ENCODE results near the gene LHFPL3.

LHFPL3 gene

DNA sequence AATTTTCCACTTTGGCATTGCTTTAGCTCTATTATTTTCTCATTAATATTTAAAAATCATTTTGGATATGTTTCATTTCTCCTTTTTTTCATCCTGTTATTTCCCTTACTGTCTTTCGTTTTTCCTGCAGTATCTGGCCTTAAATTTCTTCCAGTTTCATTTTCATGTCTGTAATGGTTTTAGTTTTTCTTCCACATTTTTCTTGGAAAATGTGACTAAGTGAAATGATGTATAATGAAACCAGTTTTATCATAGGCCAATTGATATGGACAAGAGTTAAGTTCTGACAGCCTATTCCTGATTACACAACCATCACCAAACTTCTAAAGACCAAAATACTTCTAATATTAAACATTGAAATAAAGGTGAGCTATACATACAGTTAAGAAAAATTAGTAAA, 158.5 kb downstream of the LHFPL3 start:
- Mint-ChIP-seq H3K9me3 (no peaks in the 10 kb centered on the region), H3K27me3 (ENCODE audit: low read depth, poor library complexity) (peaks cover 17% of the 10 kb centered on the region), H3K4me1 (no peaks in the 10 kb centered on the region), H3K4me3 (no peak overlapping the region), H3K27ac (no peak overlapping the region), H3K36me3 (ENCODE audit: low read depth) (no peaks in the 10 kb centered on the region)
- DNase-seq: no peak
- TF ChIP-seq CTCF (IDR thresholded peaks at IDR 0.05): no peak

GRCh38 chr7:104487642-104488041, 159.2 kb downstream of the LHFPL3 start:
- Mint-ChIP-seq H3K27ac (no peak overlapping the region), H3K27me3 (ENCODE audit: low read depth, poor library complexity) (peaks cover 17% of the 10 kb centered on the region), H3K9me3 (no peaks in the 10 kb centered on the region), H3K4me3 (no peak overlapping the region), H3K36me3 (ENCODE audit: low read depth) (no peaks in the 10 kb centered on the region), H3K4me1 (no peaks in the 10 kb centered on the region)
- no peak for TF ChIP-seq CTCF (IDR thresholded peaks at IDR 0.05)
- no peak for DNase-seq

- Mint-ChIP-seq H3K36me3 (ENCODE audit: low read depth) (no peaks in the 10 kb centered on the region), H3K27ac (no peak overlapping the region), H3K4me3 (no peak overlapping the region), H3K4me1 (no peaks in the 10 kb centered on the region), H3K27me3 (ENCODE audit: low read depth, poor library complexity) (peaks cover 4% of the 10 kb centered on the region), H3K9me3 (peaks cover 6% of the 10 kb centered on the region)
- no peak for DNase-seq
- no peak for TF ChIP-seq CTCF (IDR thresholded peaks at IDR 0.05)
Measured at GRCh38 chr7:104497379-104497967, 169.1 kb downstream of the LHFPL3 start.

DNA sequence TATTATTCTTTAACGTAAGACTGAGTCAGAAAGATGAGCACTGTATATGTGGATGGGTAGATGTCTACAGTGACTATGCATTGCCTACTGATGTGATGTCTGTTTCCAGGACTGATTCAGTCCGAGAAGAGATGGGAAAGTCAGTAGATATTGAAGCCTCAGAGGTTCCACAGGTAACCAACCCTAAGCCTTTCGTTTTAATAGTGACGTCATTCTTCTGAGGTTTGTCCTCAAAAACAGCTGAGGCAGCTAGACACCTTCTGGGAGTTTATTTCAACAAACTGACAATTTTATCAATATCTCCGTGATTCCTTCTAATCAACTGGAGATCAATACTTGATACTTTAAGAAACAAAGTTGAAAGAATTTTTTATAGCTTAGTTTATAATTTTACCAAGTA, 171.6 kb downstream of the LHFPL3 start:
- no peaks in the 10 kb centered on the region for H3K4me1 Mint-ChIP-seq
- peaks cover 4% of the 10 kb centered on the region for H3K27me3 Mint-ChIP-seq (ENCODE audit: low read depth, poor library complexity)
- no peaks in the 10 kb centered on the region for H3K36me3 Mint-ChIP-seq (ENCODE audit: low read depth)
- H3K27ac Mint-ChIP-seq: no peak overlapping the region
- H3K4me3 Mint-ChIP-seq: no peak overlapping the region
- peaks cover 6% of the 10 kb centered on the region for H3K9me3 Mint-ChIP-seq
- TF ChIP-seq CTCF (IDR thresholded peaks at IDR 0.05): no peak
- no peak for DNase-seq

- no peak for DNase-seq
- no peak overlapping the region for H3K27ac Mint-ChIP-seq
- peaks cover 8% of the 10 kb centered on the region for H3K9me3 Mint-ChIP-seq
- H3K36me3 Mint-ChIP-seq (ENCODE audit: low read depth): no peaks in the 10 kb centered on the region
- peaks cover 3% of the 10 kb centered on the region for H3K27me3 Mint-ChIP-seq (ENCODE audit: low read depth, poor library complexity)
- no peak for TF ChIP-seq CTCF (IDR thresholded peaks at IDR 0.05)
- no peaks in the 10 kb centered on the region for H3K4me1 Mint-ChIP-seq
- no peak overlapping the region for H3K4me3 Mint-ChIP-seq
Measured at GRCh38 chr7:104509874-104510273, 181.5 kb downstream of the LHFPL3 start.

- Mint-ChIP-seq H3K4me3 (no peak overlapping the region), H3K36me3 (ENCODE audit: low read depth) (no peaks in the 10 kb centered on the region), H3K27me3 (ENCODE audit: low read depth, poor library complexity) (peaks cover 6% of the 10 kb centered on the region), H3K27ac (no peak overlapping the region), H3K9me3 (peaks cover 4% of the 10 kb centered on the region), H3K4me1 (no peaks in the 10 kb centered on the region)
- no peak for DNase-seq
- TF ChIP-seq CTCF (IDR thresholded peaks at IDR 0.05): no peak
Measured at GRCh38 chr7:104524853-104525252, 196.4 kb downstream of the LHFPL3 start.
